Vagina (tissue), 2 donors: ENCODE measurements around the gene FGF6.

Source experiments
- CTCF ChIP-seq, 3 experiments: fragments of 450-650 bp in 2 of 3; fragments of 200-600 bp in 1 of 3; sonication (generic) in 1 of 3; IDR thresholded peaks; one replicate each; pipeline ENCODE4 v1.5.1; 2017 to 2019; ENCODE audit warnings: antibody characterized with exemption in 3 of 3, mild to moderate bottlenecking in 2 of 3, moderate library complexity in 2 of 3
- POLR2A ChIP-seq, 2 donors: fragments of 450-650 bp; IDR thresholded peaks; one replicate each; pipeline ENCODE4 v1.6.1; 2017; ENCODE audit warnings: antibody characterized with exemption in 2 of 2, mild to moderate bottlenecking in 2 of 2, moderate library complexity in 2 of 2
- POLR2AphosphoS5 ChIP-seq, 2 donors: sonication (generic); formaldehyde crosslinking; IDR thresholded peaks; one replicate each; pipeline ENCODE4 v1.9.0; 2017; ENCODE audit warnings: antibody characterized with exemption in 2 of 2, mild to moderate bottlenecking in 2 of 2, low read depth in 1 of 2; ENCODE audit not compliant: insufficient read depth in 1 of 2

DNA sequence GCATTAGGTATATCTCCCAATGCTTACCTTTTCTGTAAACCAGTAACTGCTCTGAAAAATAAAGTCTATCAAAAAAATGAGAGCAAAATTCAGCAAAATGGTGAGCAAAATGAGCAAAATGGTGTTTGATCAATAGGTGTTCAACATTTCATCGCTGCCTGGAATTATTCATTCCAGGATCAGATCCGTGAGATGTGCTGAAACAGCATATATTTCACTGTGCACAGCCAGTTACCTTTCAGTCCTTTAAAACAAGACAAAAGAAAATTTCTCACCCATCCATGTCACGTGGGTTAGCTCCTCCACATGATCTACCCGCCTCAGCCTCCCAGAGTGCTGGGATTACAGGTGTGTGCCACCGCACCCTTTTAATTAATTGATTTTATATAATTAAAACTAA lies 58.0 kb downstream of the FGF6 start:
- TF ChIP-seq CTCF (IDR thresholded peaks at IDR 0.05) (no peak), POLR2A (IDR thresholded peaks at IDR 0.05) (no peak), POLR2AphosphoS5 (IDR thresholded peaks at IDR 0.05; ENCODE audit: insufficient read depth in 1 of 2, low read depth in 1 of 2) (no peak)
